Upper lobe of right lung (tissue), 1 donor: Measurements from ENCODE around the gene KRT36. TPM values are rescaled to one million over a fixed set of nuclear protein-coding genes. Genes with fewer than 3 reads are reported as not detected.

Experiments
- ATAC-seq: fragments of 200-7000 bp; cut with Tn5 transposase; one replicate; pipeline ENCODE4 v1.9.1; 2020; ENCODE audit warnings: mild to moderate bottlenecking, moderate library complexity
- DNase-seq: peaks from one replicate; pipeline ENCODE4 v3.0.0-alpha.2; 2020
- H3K27ac ChIP-seq: fragments of 200-600 bp; one replicate; pipeline ENCODE4 v1.8.0; 2022
- H3K27me3 ChIP-seq: fragments of 200-600 bp; one replicate; pipeline ENCODE4 v1.8.0; 2022; ENCODE audit warnings: mild to moderate bottlenecking
- H3K36me3 ChIP-seq: fragments of 200-600 bp; one replicate; pipeline ENCODE4 v1.8.0; 2022
- H3K4me1 ChIP-seq: fragments of 200-600 bp; one replicate; pipeline ENCODE4 v1.8.0; 2022
- H3K4me3 ChIP-seq: fragments of 200-600 bp; one replicate; pipeline ENCODE4 v1.8.0; 2022; ENCODE audit warnings: mild to moderate bottlenecking
- H3K9me3 ChIP-seq: fragments of 200-600 bp; one replicate; pipeline ENCODE4 v1.8.0; 2022
- intact Hi-C: fragments of 100-400 bp; cut with DNase I; formaldehyde crosslinking; loops from one replicate; pipeline ENCODE4 v1.11.0; 2022
- total RNA-seq: library from RNA; stranded (reverse); fragmentation: NEBNext Ultra II Directional; extraction: Animal tissue kit (Norgen Biotek cat#: 25700); gene quantifications from one replicate; pipeline ENCODE4 v1.2.1, GENCODE V29; 2021
- TF ChIP-seq, protein P1 (sequence below): fragments of 200-600 bp; IDR thresholded peaks from one replicate; pipeline ENCODE4 v1.8.0; 2022; ENCODE audit warnings: antibody characterized with exemption
- donor health status: DM: no; HTN: yes; CAD: no; lungs with severe emphysema.

The KRT36 gene
- total RNA-seq, 1 donor from 2014 or later, result not detected

DNA sequence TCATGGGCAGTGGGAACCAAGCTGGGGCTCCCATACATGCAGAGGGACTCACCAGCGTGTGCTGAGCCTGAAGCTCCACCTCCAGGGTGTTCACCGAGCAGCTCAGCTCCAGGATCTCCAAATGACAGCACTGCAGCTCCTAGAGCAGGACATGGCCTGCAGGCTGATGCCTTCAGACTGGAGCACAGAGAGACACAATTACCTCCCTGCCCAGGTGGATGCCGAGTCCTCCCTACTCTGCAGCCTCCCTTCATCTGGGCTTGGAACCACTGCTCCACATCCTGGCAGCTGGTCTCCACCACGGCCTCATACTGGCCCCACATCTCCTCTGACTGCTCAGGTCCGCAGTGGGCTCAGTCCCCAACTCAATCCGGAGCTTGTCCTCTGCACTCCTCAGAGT, 40.7 kb downstream of the KRT36 start:
- no peak overlapping the region for H3K4me3 ChIP-seq
- intact Hi-C loops, result no loop called here
- H3K4me1 ChIP-seq, result no peaks in the 10 kb centered on the region
- ATAC-seq, result peak; percentile 10
- H3K9me3 ChIP-seq, result no peaks in the 10 kb centered on the region
- no peaks in the 10 kb centered on the region for H3K27me3 ChIP-seq
- no peak for DNase-seq
- no peak overlapping the region for H3K27ac ChIP-seq
- TF ChIP-seq, protein P1, sequence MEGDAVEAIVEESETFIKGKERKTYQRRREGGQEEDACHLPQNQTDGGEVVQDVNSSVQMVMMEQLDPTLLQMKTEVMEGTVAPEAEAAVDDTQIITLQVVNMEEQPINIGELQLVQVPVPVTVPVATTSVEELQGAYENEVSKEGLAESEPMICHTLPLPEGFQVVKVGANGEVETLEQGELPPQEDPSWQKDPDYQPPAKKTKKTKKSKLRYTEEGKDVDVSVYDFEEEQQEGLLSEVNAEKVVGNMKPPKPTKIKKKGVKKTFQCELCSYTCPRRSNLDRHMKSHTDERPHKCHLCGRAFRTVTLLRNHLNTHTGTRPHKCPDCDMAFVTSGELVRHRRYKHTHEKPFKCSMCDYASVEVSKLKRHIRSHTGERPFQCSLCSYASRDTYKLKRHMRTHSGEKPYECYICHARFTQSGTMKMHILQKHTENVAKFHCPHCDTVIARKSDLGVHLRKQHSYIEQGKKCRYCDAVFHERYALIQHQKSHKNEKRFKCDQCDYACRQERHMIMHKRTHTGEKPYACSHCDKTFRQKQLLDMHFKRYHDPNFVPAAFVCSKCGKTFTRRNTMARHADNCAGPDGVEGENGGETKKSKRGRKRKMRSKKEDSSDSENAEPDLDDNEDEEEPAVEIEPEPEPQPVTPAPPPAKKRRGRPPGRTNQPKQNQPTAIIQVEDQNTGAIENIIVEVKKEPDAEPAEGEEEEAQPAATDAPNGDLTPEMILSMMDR, result no peak
- no peaks in the 10 kb centered on the region for H3K36me3 ChIP-seq

DNA sequence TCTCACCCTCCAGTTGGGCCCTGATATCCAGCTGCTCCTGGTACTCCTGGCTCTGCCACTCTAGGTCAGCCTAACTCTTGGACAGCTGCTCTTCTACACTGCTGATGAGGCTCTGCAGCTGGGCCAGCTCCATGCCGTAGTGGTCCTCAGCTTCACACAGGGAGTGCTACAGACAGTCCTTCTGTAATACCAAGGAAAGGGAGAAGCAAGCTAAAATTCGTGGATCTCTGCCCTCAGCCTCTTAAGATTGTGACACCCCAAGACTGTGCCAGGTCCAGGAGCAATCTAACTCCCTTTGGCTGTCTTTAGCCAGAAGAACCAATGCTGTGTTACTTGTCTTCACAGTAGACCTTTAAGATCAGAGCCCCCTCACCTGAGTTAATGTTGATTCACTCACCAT, 41.2 kb downstream of the KRT36 start:
- DNase-seq (no peak), ATAC-seq (peak; percentile 42)
- intact Hi-C loops, result no loop called here
- H3K27me3 ChIP-seq, result no peaks in the 10 kb centered on the region
- H3K36me3 ChIP-seq, result no peaks in the 10 kb centered on the region
- TF ChIP-seq, protein P1, result no peak
- H3K4me3 ChIP-seq, result no peak overlapping the region
- no peaks in the 10 kb centered on the region for H3K4me1 ChIP-seq
- H3K27ac ChIP-seq, result no peak overlapping the region
- no peaks in the 10 kb centered on the region for H3K9me3 ChIP-seq

DNA sequence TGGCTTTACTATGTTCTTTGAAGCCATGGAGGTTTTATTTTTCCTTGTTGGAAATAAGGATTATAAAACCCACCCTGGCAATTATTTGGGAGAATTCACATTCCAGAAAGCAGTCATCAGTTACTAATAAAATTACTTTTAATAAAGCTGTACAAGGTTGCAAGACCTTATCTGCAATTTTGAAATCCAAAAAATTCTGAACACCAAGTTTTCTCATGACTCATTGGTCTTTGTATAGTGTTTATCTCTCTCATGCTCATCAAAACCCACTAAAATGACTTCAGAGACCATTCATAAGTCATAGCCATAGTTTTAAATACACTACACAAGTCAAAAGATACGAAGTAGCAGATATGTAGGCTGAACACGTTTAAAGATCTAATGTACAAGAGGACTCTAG, 42.9 kb downstream of the KRT36 start:
- TF ChIP-seq, protein P1, result no peak
- Histone ChIP-seq H3K27ac (no peak overlapping the region), H3K9me3 (no peaks in the 10 kb centered on the region), H3K4me3 (no peak overlapping the region), H3K36me3 (no peaks in the 10 kb centered on the region), H3K4me1 (no peaks in the 10 kb centered on the region), H3K27me3 (no peaks in the 10 kb centered on the region)
- intact Hi-C loops, result no loop called here
- DNase-seq, result no peak
- no peak for ATAC-seq

DNA sequence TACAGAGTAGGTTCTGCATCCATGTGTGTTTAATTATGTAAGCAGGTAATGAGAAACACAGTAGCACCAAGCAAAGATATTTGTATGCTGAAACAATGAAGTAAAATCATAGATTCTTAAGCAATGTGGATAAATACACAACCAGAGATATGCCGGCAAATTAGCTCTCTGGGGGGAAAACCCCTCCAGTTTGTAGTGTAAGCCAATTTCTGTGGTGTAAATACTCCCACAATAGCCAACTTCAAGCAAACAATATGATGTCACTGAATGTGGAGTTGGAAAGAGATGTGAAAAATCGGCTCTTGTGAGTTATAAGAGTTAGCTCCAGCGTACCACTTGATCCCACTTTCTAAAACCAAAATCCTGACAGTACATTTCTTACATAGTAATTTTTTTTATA, 45.1 kb downstream of the KRT36 start:
- Histone ChIP-seq H3K36me3 (no peaks in the 10 kb centered on the region), H3K4me3 (no peak overlapping the region), H3K27me3 (no peaks in the 10 kb centered on the region), H3K9me3 (no peaks in the 10 kb centered on the region), H3K4me1 (no peaks in the 10 kb centered on the region), H3K27ac (no peak overlapping the region)
- intact Hi-C loops, result no loop called here
- no peak for DNase-seq
- TF ChIP-seq, protein P1, result no peak
- ATAC-seq, result no peak

DNA sequence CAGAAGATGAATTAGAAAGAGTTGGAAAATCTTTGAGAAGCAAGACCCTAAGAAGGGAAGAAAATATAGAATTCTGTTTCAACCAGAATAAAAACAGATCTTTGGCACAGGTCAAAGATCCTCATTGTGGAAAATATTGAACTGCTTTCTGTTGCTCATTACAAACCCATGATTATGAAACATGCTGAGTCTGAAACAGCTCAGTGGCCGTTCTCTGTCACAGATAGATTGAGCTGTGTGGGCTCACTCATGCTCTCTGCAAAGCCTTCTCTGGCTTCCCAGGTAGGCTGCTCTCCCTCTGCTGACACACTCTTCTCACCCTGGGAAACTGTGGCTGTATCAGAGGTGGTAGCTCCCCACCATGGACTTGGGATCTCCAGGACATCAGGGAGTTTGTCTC, 45.5 kb downstream of the KRT36 start:
- Histone ChIP-seq H3K27ac (no peak overlapping the region), H3K4me1 (no peaks in the 10 kb centered on the region), H3K36me3 (no peaks in the 10 kb centered on the region), H3K4me3 (no peak overlapping the region), H3K27me3 (no peaks in the 10 kb centered on the region), H3K9me3 (no peaks in the 10 kb centered on the region)
- ATAC-seq (no peak), DNase-seq (no peak)
- TF ChIP-seq, protein P1, result no peak
- intact Hi-C loops, result no loop called here

DNA sequence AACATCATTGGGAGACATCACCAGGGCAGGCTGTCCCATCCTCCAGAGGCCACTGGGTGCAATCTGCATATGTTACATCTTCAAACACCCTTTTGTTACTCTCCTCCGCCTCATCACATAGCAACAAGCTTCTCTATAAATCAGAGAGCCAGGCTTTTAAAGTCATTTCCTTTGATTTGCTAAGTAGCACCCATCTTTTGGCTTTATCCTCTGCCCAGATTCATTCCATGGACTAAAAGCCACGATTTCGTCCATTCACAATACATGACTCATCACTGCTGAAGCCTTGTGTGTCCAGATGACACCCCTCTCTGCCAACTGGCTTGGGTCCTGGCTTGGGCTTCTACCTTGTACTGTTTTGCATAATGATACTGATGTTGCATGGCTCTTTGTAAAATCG, 47.0 kb downstream of the KRT36 start:
- no peak overlapping the region for H3K27ac ChIP-seq
- no peaks in the 10 kb centered on the region for H3K4me1 ChIP-seq
- H3K4me3 ChIP-seq, result no peak overlapping the region
- no peak for DNase-seq
- no peaks in the 10 kb centered on the region for H3K9me3 ChIP-seq
- intact Hi-C loops, result no loop called here
- H3K36me3 ChIP-seq, result no peaks in the 10 kb centered on the region
- no peaks in the 10 kb centered on the region for H3K27me3 ChIP-seq
- ATAC-seq, result no peak
- TF ChIP-seq, protein P1, result no peak
